Activated CD8-positive, alpha-beta memory T cell treated with anti-CD3 and anti-CD28 coated beads, Interleukin-2, amount 50 U/mL, for 48 hours (primary cell): Measurements from ENCODE around the gene COX4I2.
"Not testable (repeated sequence)": the region's sequence is repeated elsewhere in the genome, so short reads cannot be mapped to it uniquely, and the experiment has no call there.

Experiments
- DNase-seq: peaks from one replicate; pipeline ENCODE4 v3.0.0-alpha.2; 2020

Gene COX4I2

GRCh38 chr20:31661625-31662371 lies 24.1 kb downstream of the COX4I2 start:
- peak; percentile 93 for DNase-seq

DNA sequence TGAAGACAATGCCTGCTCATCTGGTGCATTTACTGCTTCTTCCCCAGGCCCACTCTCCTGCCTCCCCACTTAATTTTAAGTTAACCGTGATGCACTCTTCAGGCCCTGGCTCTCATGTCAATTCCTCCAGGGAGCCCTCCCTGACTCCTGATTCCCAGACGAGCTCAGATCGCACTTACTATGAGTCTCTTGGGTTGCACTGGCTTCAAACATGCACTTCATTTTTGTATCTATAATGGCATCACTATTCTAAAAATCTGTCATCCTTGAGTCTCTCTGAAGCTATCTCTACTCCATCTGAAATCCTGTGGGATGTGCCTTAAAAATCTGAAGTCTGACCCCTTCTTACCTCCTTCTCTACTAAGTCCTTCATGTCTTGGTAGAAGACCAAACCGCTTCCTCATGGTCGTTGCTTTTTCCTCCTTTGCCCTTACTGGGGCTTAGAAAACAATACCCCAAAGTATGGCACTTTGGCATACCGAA lies 24.7 kb downstream of the COX4I2 start:
- no peak for DNase-seq

GRCh38 chr20:31663524-31663837 lies 25.8 kb downstream of the COX4I2 start:
- DNase-seq = no peak

GRCh38 chr20:31663838-31664695 lies 26.4 kb downstream of the COX4I2 start:
- no peak for DNase-seq

- DNase-seq = no peak
These were observed 27.1 kb downstream of the COX4I2 start for GRCh38 chr20:31664696-31665354.

GRCh38 chr20:31665753-31666152 lies 28.0 kb downstream of the COX4I2 start:
- no peak for DNase-seq

- no peak for DNase-seq
These were observed 28.7 kb downstream of the COX4I2 start for GRCh38 chr20:31666258-31667042.

GRCh38 chr20:31667315-31668285 lies 29.9 kb downstream of the COX4I2 start:
- DNase-seq = no peak

- DNase-seq = not testable (repeated sequence)
These were observed 31.2 kb downstream of the COX4I2 start for GRCh38 chr20:31668944-31669343.

DNA sequence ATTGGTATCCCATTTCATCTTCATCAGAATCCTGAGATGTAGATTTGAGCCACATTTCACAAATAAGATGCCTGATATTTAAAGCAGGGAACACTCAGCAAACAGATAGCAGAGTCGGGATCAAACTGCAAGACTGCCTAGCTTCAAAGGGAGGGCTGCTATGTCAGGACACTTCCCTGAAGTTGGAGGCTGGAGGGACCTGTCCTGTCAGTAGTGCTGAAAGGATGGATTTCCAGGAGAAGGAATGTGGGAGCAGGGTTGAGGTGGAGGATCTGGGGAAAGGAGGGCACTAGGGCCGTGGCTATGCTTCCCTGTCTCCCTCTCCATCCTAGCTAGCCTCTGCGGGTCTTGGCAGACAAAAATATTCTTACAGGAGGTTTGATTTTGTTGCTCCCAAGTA lies 32.2 kb downstream of the COX4I2 start:
- DNase-seq = no peak

DNA sequence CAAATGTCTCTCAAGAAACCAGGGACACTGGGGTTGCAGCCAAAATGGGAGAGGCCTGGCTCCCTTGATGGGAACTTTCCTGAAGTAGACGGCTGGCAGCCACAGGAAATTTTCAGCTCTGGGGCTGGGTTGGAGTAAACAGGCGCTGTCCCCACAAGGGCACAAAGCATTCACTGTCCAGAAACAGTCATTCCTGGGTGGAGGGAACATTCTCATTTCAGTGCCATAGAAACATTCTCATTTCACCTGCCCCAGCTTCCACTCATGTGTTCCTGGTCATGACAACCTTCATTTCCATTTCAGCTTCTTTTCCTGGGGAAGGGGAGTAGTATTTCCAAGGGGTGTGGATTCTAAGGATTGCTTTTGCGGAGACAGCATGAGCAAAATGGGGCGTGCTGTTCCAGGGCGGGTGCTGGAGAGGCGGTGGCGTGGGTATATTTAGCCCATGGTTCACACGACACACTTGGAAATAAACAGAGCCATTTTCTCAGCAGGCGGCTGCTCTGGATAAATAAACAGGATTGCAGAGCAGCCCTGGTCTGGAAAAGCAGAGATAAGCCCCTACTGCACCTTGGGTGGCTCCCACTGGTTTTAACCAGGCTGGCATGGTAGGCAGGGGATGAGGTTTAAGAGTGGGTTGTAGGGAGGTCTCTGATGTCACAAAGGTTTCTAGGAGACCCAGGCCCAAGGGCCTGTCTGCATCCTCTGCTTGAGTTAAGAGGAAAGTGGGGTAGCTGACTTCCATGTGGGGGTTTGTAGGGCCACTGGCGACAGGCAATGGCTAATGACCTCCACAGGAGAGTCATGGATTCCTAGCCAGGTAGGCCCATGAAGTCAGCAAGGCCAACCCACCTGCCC lies 32.9 kb downstream of the COX4I2 start:
- DNase-seq = no peak

GRCh38 chr20:31671324-31671723 lies 33.6 kb downstream of the COX4I2 start:
- DNase-seq = no peak

DNA sequence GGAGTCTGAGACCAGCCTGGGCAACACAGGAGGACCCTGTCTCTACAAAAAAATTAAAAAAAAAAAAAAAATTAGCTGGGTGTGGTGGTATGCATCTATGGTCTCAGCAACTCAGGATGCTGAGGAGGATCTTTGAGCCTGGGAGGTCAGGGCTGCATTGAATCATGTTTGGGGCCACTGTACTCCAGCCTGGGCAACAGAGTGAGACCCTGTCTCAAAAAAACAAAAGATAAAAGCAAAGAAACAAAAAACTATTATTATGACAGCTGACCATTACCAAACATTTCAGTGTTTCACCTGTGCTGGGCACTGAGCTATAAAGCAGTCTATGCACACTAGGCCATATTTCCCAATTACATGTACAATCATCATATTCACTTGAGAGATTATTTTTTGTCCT lies 35.7 kb downstream of the COX4I2 start:
- DNase-seq = no peak

- no peak for DNase-seq
These were observed 36.3 kb downstream of the COX4I2 start for GRCh38 chr20:31673943-31674463.

DNA sequence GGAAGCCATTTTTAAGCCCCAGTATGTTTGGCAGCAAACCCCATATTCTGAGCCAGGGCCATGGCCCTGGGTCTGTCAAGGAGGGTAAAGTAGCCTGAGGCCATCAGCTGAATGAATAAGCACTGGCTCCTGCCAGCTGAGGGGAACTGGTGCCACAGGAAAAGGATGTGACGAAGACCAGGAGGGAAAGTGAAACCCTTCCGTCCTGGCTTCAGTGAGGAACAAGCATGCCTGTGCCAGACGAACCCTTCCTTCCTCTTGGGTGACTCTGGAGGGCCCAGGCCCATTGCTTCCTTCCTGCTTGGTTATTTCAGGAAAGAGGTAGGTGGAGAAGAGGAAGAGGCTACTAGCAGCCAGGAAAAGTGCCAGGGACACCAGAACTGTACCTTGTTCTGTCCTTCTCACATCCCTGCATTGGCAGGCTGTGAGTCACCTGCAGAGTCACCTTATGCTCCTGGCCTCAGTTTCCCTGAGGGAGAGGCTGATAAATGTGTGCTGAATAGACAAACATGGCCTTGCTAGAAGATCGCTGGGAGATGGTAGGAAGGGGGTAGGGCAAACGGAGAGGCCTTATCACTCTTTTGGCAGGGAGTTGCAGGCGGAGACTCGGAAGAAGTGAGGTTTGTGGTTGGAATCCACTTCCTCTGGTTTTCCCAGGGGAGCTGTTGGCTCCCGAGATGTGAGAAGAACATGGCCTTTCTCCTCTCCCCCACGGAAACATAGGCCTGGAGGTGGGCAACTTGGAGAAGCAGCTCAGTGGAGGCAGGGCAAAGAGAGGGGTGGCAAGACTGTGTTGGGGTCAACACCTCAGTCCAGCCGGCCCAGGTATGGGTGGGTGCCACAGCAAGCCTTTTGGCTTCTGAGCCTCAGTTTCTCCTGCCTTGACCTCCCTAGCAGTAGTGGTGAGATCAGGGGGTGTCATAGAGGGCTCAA lies 37.4 kb downstream of the COX4I2 start:
- DNase-seq = peak; percentile 77

- DNase-seq = peak; percentile 76
These were observed 38.3 kb downstream of the COX4I2 start for GRCh38 chr20:31675828-31676608.

GRCh38 chr20:31676609-31676989 lies 38.9 kb downstream of the COX4I2 start:
- no peak for DNase-seq

DNA sequence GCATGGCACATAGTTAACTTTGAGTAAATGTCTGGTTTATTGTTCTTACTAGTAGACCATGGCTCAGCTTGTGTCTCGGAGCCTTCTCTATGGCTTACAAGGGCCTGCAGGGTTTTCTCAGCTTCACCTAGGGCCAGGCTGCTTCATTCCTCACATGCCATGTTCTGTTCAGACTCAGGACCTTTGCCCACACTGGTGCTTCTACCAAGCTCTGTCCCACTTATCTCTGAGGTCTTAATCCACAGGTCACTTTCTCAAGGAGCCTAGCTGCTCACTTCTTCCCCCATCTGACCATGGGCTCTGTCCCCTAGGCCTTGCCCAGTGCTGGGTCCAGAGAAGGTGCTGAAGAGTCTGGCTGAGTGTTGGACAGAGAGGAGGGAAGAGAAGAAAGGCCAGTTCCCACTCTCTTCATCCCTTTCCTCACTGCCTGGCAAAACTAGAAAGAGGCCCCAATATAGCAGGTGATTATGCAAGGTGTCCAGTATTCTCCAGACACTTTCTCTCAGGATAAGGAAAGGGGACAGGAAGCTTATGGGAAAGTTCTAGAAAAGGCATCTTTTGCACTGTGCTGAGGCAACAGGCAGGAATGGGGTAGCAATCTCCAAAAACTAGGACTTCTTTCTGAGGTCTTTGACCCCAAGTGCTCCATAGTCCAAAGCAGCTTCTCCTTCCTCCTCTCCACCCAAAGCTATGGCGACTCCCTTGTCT lies 40.0 kb downstream of the COX4I2 start:
- DNase-seq = no peak
